KOPT-K1 (cell line): Measurements from ENCODE around the gene GCH1.

Experiments used
- H3K27ac ChIP-seq: fragments of 200-600 bp; sonication (generic); 2 replicates; pipeline ENCODE4 v1.5.1; 2016; ENCODE audit warnings: antibody characterized with exemption, mild to moderate bottlenecking, low read depth, low read length; ENCODE audit not compliant: poor library complexity, severe bottlenecking
- H3K36me3 ChIP-seq: fragments of 200-600 bp; sonication (generic); 2 replicates; pipeline ENCODE4 v1.5.1; 2017; ENCODE audit warnings: antibody characterized with exemption, mild to moderate bottlenecking, low read length, moderate library complexity; ENCODE audit not compliant: insufficient read depth
- H3K9me3 ChIP-seq: fragments of 200-600 bp; sonication (generic); 2 replicates; pipeline ENCODE4 v1.5.1; 2017; ENCODE audit warnings: antibody characterized with exemption, low read length, mild to moderate bottlenecking; ENCODE audit not compliant: insufficient read depth, poor library complexity, severe bottlenecking

The GCH1 gene

DNA sequence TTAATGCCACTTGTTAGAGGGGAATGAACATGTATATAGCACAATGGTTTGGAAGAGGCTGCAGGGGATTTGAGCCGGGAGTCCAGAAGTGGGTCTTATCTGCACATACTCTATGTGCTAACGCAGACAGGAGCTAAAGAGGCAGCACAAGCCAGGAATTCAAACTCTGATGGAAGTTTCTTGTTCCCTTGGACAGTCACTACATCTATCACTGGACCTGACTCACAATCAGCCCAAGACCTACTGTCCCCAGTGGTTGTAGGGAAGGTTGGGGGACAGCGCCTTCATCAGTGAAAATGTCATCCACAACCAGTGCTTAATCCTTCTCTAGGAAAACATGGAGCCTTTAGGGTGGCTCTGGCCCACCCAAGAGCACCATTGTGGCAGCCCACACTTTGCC lies 107.8 kb downstream of the GCH1 start:
- Histone ChIP-seq H3K36me3 (no peaks in the 10 kb centered on the region), H3K27ac (peak overlapping the region; percentile 30), H3K9me3 (peaks cover 5% of the 10 kb centered on the region)

DNA sequence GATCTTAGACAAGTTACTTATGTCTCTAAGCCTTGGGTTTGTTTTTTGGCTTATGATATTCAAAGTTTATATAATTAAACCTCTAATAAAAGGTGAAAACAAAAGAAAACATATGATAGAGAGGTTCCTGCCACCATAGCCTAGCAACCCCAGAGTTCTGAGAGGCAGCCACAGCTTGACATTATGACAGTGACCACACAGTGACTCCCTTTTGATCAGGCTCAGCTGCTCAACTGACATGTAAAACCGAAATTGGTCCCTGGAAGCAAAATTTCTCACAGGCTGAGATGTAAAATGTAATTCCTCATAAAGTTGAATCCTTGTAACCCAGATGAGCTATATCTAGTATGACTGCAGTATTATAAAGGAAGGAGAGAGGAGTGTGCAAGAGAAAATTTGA lies 108.5 kb downstream of the GCH1 start:
- Histone ChIP-seq H3K36me3 (no peaks in the 10 kb centered on the region), H3K27ac (peak overlapping the region; percentile 30)

GRCh38 chr14:54792288-54792687 lies 110.3 kb downstream of the GCH1 start:
- Histone ChIP-seq H3K9me3 (peaks cover 5% of the 10 kb centered on the region), H3K27ac (no peak overlapping the region), H3K36me3 (no peaks in the 10 kb centered on the region)

More for the DNA sequence above, 108.5 kb downstream of the GCH1 start:
- H3K9me3 ChIP-seq: peaks cover 5% of the 10 kb centered on the region
